ENCODE data around the gene FGF18.

- TF ChIP-seq CTCF (IDR thresholded peaks at IDR 0.05): no peak
- TF ChIP-seq POLR2A (IDR thresholded peaks at IDR 0.05): no peak
These were observed 34.5 kb downstream of the FGF18 start for GRCh38 chr5:171453988-171454387.
